Neural progenitor cell (in vitro differentiated cells): ENCODE results near the gene FEM1B. TPM values are rescaled to one million over a fixed set of nuclear protein-coding genes. Genes with fewer than 3 reads are reported as not detected.

Source experiments
- DNase-seq: peaks from one replicate; pipeline ENCODE4 v3.0.0-alpha.2; 2016; ENCODE audit warnings: low spot score
- H2AFZ ChIP-seq: fragments of 200-600 bp; sonication (generic); replicated peaks from 2 replicates; pipeline ENCODE4 v1.6.1; 2016; ENCODE audit warnings: antibody characterized with exemption
- H3F3A ChIP-seq: fragments of 200-600 bp; sonication (generic); 2 replicates; pipeline ENCODE4 v1.6.1; 2016; ENCODE audit warnings: antibody characterized with exemption, low read depth
- H3K27ac ChIP-seq: fragments of 200-600 bp; sonication (generic); 2 replicates; pipeline ENCODE4 v1.5.1; 2016; ENCODE audit warnings: mild to moderate bottlenecking
- H3K27me3 ChIP-seq: fragments of 200-600 bp; sonication (generic); 2 replicates; pipeline ENCODE4 v1.6.1; 2016; ENCODE audit warnings: mild to moderate bottlenecking, moderate library complexity
- H3K36me3 ChIP-seq: fragments of 200-600 bp; sonication (generic); 2 replicates; pipeline ENCODE4 v1.5.1; 2016
- H3K4me1 ChIP-seq: fragments of 200-600 bp; sonication (generic); 2 replicates; pipeline ENCODE4 v1.6.1; 2016; ENCODE audit warnings: mixed run types
- H3K4me2 ChIP-seq: fragments of 200-600 bp; sonication (generic); 2 replicates; pipeline ENCODE4 v1.6.1; 2016
- H3K4me3 ChIP-seq: fragments of 200-600 bp; sonication (generic); 2 replicates; pipeline ENCODE4 v1.5.1; 2016
- H3K79me2 ChIP-seq: fragments of 200-600 bp; sonication (generic); 2 replicates; pipeline ENCODE4 v1.6.1; 2016; ENCODE audit warnings: low read depth
- H3K9ac ChIP-seq: fragments of 200-600 bp; sonication (generic); 2 replicates; pipeline ENCODE4 v1.6.1; 2016
- H3K9me3 ChIP-seq: fragments of 200-600 bp; sonication (generic); 2 replicates; pipeline ENCODE4 v1.5.1; 2016; ENCODE audit warnings: low read depth
- H4K20me1 ChIP-seq: fragments of 200-600 bp; sonication (generic); 2 replicates; pipeline ENCODE4 v1.6.1; 2016; ENCODE audit warnings: low read depth
- H3K27ac Mint-ChIP-seq: 3 replicates; pipeline ENCODE4 v1.8.0; 2021; ENCODE audit warnings: mixed read lengths
- H3K27me3 Mint-ChIP-seq: 2 replicates; pipeline ENCODE4 v1.8.0; 2022; ENCODE audit warnings: low read depth, mild to moderate bottlenecking, inconsistent platforms, moderate library complexity, mixed read lengths; ENCODE audit not compliant: insufficient read depth
- H3K36me3 Mint-ChIP-seq: 3 replicates; pipeline ENCODE4 v1.8.0; 2021; ENCODE audit warnings: mixed read lengths
- H3K4me1 Mint-ChIP-seq: 3 replicates; pipeline ENCODE4 v1.8.0; 2021; ENCODE audit warnings: mixed read lengths
- H3K4me3 Mint-ChIP-seq: 3 replicates; pipeline ENCODE4 v1.8.0; 2021; ENCODE audit warnings: mild to moderate bottlenecking, moderate library complexity, mixed read lengths
- H3K9me3 Mint-ChIP-seq: 3 replicates; pipeline ENCODE4 v1.8.0; 2020; ENCODE audit warnings: mixed read lengths
- CTCF ChIP-seq: fragments of 200-600 bp; sonication (generic); IDR thresholded peaks from 2 replicates; pipeline ENCODE4 v1.5.1; 2017; ENCODE audit warnings: antibody characterized with exemption, mild to moderate bottlenecking
- EZH2 ChIP-seq: fragments of 200-600 bp; sonication (generic); IDR thresholded peaks from 2 replicates; pipeline ENCODE4 v1.6.1; 2017; ENCODE audit warnings: antibody characterized with exemption, mild to moderate bottlenecking, moderate library complexity
- EZH2phosphoT487 ChIP-seq: fragments of 200-600 bp; sonication (generic); IDR thresholded peaks from 2 replicates; pipeline ENCODE4 v1.6.1; 2017; ENCODE audit warnings: antibody characterized with exemption
- total RNA-seq: library from RNA; depleted of rRNA; stranded (reverse); fragments of >200 nt; gene quantifications from 2 replicates; pipeline ENCODE4 v1.2.3, GENCODE V29; 2015; ENCODE audit warnings: low replicate concordance

The FEM1B gene
- total RNA-seq, 1 donor from 2014 or later = 80.0 TPM

GRCh38 chr15:68244235-68244634 lies 33.3 kb upstream of the FEM1B start:
- Histone ChIP-seq H3K4me1 (peaks cover 11% of the 10 kb centered on the region), H3K27ac (no peak overlapping the region), H3K4me2 (no peak overlapping the region), H3K9me3 (peaks cover 8% of the 10 kb centered on the region), H3K9ac (no peak overlapping the region), H4K20me1 (no peaks in the 10 kb centered on the region), H3K79me2 (no peaks in the 10 kb centered on the region), H3F3A (no peaks in the 10 kb centered on the region), H2AFZ (no peak overlapping the region), H3K36me3 (no peaks in the 10 kb centered on the region), H3K27me3 (no peaks in the 10 kb centered on the region), H3K4me3 (no peak overlapping the region)
- Mint-ChIP-seq H3K9me3 (peaks cover 26% of the 10 kb centered on the region), H3K27ac (no peak overlapping the region), H3K36me3 (no peaks in the 10 kb centered on the region), H3K4me3 (no peak overlapping the region), H3K4me1 (peaks cover 10% of the 10 kb centered on the region), H3K27me3 (peaks cover 2% of the 10 kb centered on the region)
- no peak for DNase-seq
- TF ChIP-seq EZH2 (no peak), EZH2phosphoT487 (no peak), CTCF (no peak)

- no peaks in the 10 kb centered on the region for H3K4me1 ChIP-seq
- H3K27ac Mint-ChIP-seq = no peak overlapping the region
Measured at GRCh38 chr15:68249058-68249713, 28.4 kb upstream of the FEM1B start.

DNA sequence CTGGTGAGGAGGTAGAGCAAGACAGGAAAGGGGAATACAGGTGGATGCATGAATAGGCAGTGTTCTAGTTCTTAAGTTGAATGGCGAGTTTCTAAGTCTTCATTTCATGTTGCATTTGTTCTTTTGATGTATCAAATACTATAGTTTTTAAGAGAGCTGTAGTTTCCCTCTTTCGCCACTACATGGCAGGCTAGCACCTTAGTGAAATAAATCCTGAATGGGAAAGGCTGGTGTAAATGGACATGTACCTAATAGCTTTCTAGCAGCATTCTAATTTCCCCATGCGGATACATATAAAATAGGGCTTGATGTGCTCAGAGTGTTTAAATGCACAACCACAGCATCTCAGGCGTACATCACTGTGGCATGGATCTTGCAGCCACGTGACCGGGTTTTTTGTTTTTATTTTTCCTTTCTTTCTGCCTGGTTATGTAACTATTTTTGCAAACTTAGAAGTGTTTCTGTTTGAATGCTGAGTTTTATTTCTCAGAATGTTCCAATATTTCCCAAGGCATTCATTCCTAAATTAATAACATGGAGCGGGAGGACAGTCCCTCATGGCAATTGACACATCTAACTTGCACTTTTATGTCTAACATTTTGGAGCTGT lies 24.5 kb upstream of the FEM1B start:
- DNase-seq = peak; percentile 82
- no peak overlapping the region for H3K4me3 Mint-ChIP-seq

More at GRCh38 chr15:68249058-68249713, 28.4 kb upstream of the FEM1B start:
- Mint-ChIP-seq H3K36me3 (no peaks in the 10 kb centered on the region), H3K9me3 (peaks cover 7% of the 10 kb centered on the region), H3K27me3 (peaks cover 4% of the 10 kb centered on the region), H3K4me3 (no peak overlapping the region), H3K4me1 (no peaks in the 10 kb centered on the region)
- Histone ChIP-seq H3K9ac (no peak overlapping the region), H3K36me3 (no peaks in the 10 kb centered on the region), H3K79me2 (no peaks in the 10 kb centered on the region), H3K9me3 (peaks cover 6% of the 10 kb centered on the region), H3F3A (no peaks in the 10 kb centered on the region), H3K27me3 (no peaks in the 10 kb centered on the region), H4K20me1 (no peaks in the 10 kb centered on the region), H2AFZ (no peak overlapping the region), H3K4me2 (no peak overlapping the region), H3K4me3 (no peak overlapping the region), H3K27ac (no peak overlapping the region)
- TF ChIP-seq EZH2 (no peak), CTCF (no peak), EZH2phosphoT487 (no peak)
- no peak for DNase-seq

More for the DNA sequence above, 24.5 kb upstream of the FEM1B start:
- Mint-ChIP-seq H3K4me1 (no peaks in the 10 kb centered on the region), H3K27ac (no peak overlapping the region), H3K36me3 (no peaks in the 10 kb centered on the region), H3K9me3 (peaks cover 3% of the 10 kb centered on the region), H3K27me3 (peaks cover 13% of the 10 kb centered on the region)
- Histone ChIP-seq H3F3A (peaks cover 12% of the 10 kb centered on the region), H3K4me3 (no peak overlapping the region), H2AFZ (no peak overlapping the region), H3K36me3 (no peaks in the 10 kb centered on the region), H3K4me1 (peaks cover 10% of the 10 kb centered on the region), H3K9me3 (no peaks in the 10 kb centered on the region), H3K9ac (no peak overlapping the region), H3K4me2 (no peak overlapping the region), H3K27me3 (no peaks in the 10 kb centered on the region), H3K27ac (no peak overlapping the region), H4K20me1 (no peaks in the 10 kb centered on the region), H3K79me2 (no peaks in the 10 kb centered on the region)
- TF ChIP-seq CTCF (peak; percentile 83), EZH2 (no peak)
